ENCODE measurements around the gene UBXN7.
"Not testable (repeated sequence)": the region's sequence is repeated elsewhere in the genome, so short reads cannot be mapped to it uniquely, and the experiment has no call there.

Gene UBXN7

GRCh38 chr3:196440696-196441095, 8.5 kb upstream of the UBXN7 start:
- Histone ChIP-seq H3K27ac (ENCODE audit: insufficient read depth in 1 of 2, low read depth in 1 of 2, low read length in 2 of 2, poor library complexity in 1 of 2, severe bottlenecking in 2 of 2) (no peak overlapping the region), H3K36me3 (ENCODE audit: control insufficient read depth in 4 of 4, insufficient read depth in 4 of 4, low read length in 3 of 4) (no peaks in the 10 kb centered on the region), H3K4me3 (ENCODE audit: control insufficient read depth in 1 of 7, extremely low read depth in 1 of 7, insufficient read depth in 4 of 7, low read depth in 2 of 7, low read length in 6 of 7) (no peak overlapping the region), H3K9me3 (ENCODE audit: control extremely low read depth in 1 of 5, control insufficient read depth in 4 of 5, insufficient read depth in 2 of 5, low read depth in 1 of 5, low read length in 4 of 5) (no peaks in the 10 kb centered on the region), H3K27me3 (replicated peaks in 2 of 5; ENCODE audit: control insufficient read depth in 4 of 5, insufficient read depth in 5 of 5, low read length in 4 of 5) (no peaks in the 10 kb centered on the region), H3K4me1 (ENCODE audit: control extremely low read depth in 1 of 4, control insufficient read depth in 4 of 4, insufficient read depth in 4 of 4, low read length in 3 of 4) (peaks cover 0 to 7% (median 4%) of the 10 kb centered on the region in 4 experiments)
- WGBS (ENCODE audit: insufficient coverage) = 82% methylated on average over 3 of the region's 3 CpGs
- DNase-seq = no peak
- ChIA-PET POLR2A (no interaction called here), CTCF (no interaction called here)

GRCh38 chr3:196440041-196440537, 7.9 kb upstream of the UBXN7 start:
- Histone ChIP-seq H3K4me1 (ENCODE audit: control extremely low read depth in 1 of 4, control insufficient read depth in 4 of 4, insufficient read depth in 4 of 4, low read length in 3 of 4) (peaks cover 0 to 7% (median 4%) of the 10 kb centered on the region in 4 experiments), H3K27ac (ENCODE audit: insufficient read depth in 1 of 2, low read depth in 1 of 2, low read length in 2 of 2, poor library complexity in 1 of 2, severe bottlenecking in 2 of 2) (no peak overlapping the region), H3K36me3 (ENCODE audit: control insufficient read depth in 4 of 4, insufficient read depth in 4 of 4, low read length in 3 of 4) (no peaks in the 10 kb centered on the region), H3K27me3 (replicated peaks in 2 of 5; ENCODE audit: control insufficient read depth in 4 of 5, insufficient read depth in 5 of 5, low read length in 4 of 5) (no peaks in the 10 kb centered on the region), H3K4me3 (ENCODE audit: control insufficient read depth in 1 of 7, extremely low read depth in 1 of 7, insufficient read depth in 4 of 7, low read depth in 2 of 7, low read length in 6 of 7) (no peak overlapping the region), H3K9me3 (ENCODE audit: control extremely low read depth in 1 of 5, control insufficient read depth in 4 of 5, insufficient read depth in 2 of 5, low read depth in 1 of 5, low read length in 4 of 5) (no peaks in the 10 kb centered on the region)
- ChIA-PET CTCF (no interaction called here), POLR2A (no interaction called here)
- 97% methylated on average over 6 of the region's 6 CpGs for WGBS (ENCODE audit: insufficient coverage)
- no peak for DNase-seq

GRCh38 chr3:196431181-196432136, 768 bp downstream of the UBXN7 start:
- ChIA-PET CTCF (interaction anchor here (1.0 to 1.5 kb wide), 3 partner anchors 8 to 44 kb away, joined by 3 read pairs; no protein-coding TSS in a partner anchor), POLR2A (interaction anchor here (0.6 to 0.7 kb wide), 2 partner anchors 14 to 211 kb away, joined by 3 read pairs; no protein-coding TSS in a partner anchor)
- DNase-seq = peak in 2 of 3 donors; percentile 64 to 72
- H3K9me3 ChIP-seq (ENCODE audit: control extremely low read depth in 1 of 5, control insufficient read depth in 4 of 5, insufficient read depth in 2 of 5, low read depth in 1 of 5, low read length in 4 of 5) = no peaks in the 10 kb centered on the region
- peaks cover 2 to 15% (median 6%) of the 10 kb centered on the region in 4 experiments for H3K36me3 ChIP-seq (ENCODE audit: control insufficient read depth in 4 of 4, insufficient read depth in 4 of 4, low read length in 3 of 4)
- H3K27me3 ChIP-seq (replicated peaks in 2 of 5; ENCODE audit: control insufficient read depth in 4 of 5, insufficient read depth in 5 of 5, low read length in 4 of 5) = no peaks in the 10 kb centered on the region
- H3K4me1 ChIP-seq (ENCODE audit: control extremely low read depth in 1 of 4, control insufficient read depth in 4 of 4, insufficient read depth in 4 of 4, low read length in 3 of 4) = peaks cover 4 to 20% (median 11%) of the 10 kb centered on the region in 4 experiments
- peak overlapping the region; percentile 83 to 98 (median 94) for H3K4me3 ChIP-seq (ENCODE audit: control insufficient read depth in 1 of 7, extremely low read depth in 1 of 7, insufficient read depth in 4 of 7, low read depth in 2 of 7, low read length in 6 of 7)
- peak overlapping the region; percentile 88 to 95 for H3K27ac ChIP-seq (ENCODE audit: insufficient read depth in 1 of 2, low read depth in 1 of 2, low read length in 2 of 2, poor library complexity in 1 of 2, severe bottlenecking in 2 of 2)
- under 1% methylated on average over 32 of the region's 50 CpGs for WGBS (ENCODE audit: insufficient coverage)

- Histone ChIP-seq H3K27me3 (replicated peaks in 2 of 5; ENCODE audit: control insufficient read depth in 4 of 5, insufficient read depth in 5 of 5, low read length in 4 of 5) (no peaks in the 10 kb centered on the region), H3K27ac (ENCODE audit: insufficient read depth in 1 of 2, low read depth in 1 of 2, low read length in 2 of 2, poor library complexity in 1 of 2, severe bottlenecking in 2 of 2) (no peak overlapping the region), H3K36me3 (ENCODE audit: control insufficient read depth in 4 of 4, insufficient read depth in 4 of 4, low read length in 3 of 4) (peaks cover 2 to 15% (median 10%) of the 10 kb centered on the region in 4 experiments), H3K4me1 (ENCODE audit: control extremely low read depth in 1 of 4, control insufficient read depth in 4 of 4, insufficient read depth in 4 of 4, low read length in 3 of 4) (peaks cover 7 to 21% (median 11%) of the 10 kb centered on the region in 4 experiments), H3K4me3 (ENCODE audit: control insufficient read depth in 1 of 7, extremely low read depth in 1 of 7, insufficient read depth in 4 of 7, low read depth in 2 of 7, low read length in 6 of 7) (no peak overlapping the region), H3K9me3 (ENCODE audit: control extremely low read depth in 1 of 5, control insufficient read depth in 4 of 5, insufficient read depth in 2 of 5, low read depth in 1 of 5, low read length in 4 of 5) (no peaks in the 10 kb centered on the region)
- ChIA-PET CTCF (no interaction called here), POLR2A (no interaction called here)
- DNase-seq = no peak
- no CpG with 5 or more reads among the region's 6 CpGs for WGBS (ENCODE audit: insufficient coverage)
Measured at GRCh38 chr3:196428041-196428440, 4.2 kb downstream of the UBXN7 start.

GRCh38 chr3:196424421-196424820, 7.8 kb downstream of the UBXN7 start:
- peaks cover 7 to 15% (median 10%) of the 10 kb centered on the region in 4 experiments for H3K36me3 ChIP-seq (ENCODE audit: control insufficient read depth in 4 of 4, insufficient read depth in 4 of 4, low read length in 3 of 4)
- H3K4me3 ChIP-seq (ENCODE audit: control insufficient read depth in 1 of 7, extremely low read depth in 1 of 7, insufficient read depth in 4 of 7, low read depth in 2 of 7, low read length in 6 of 7); POLR2A ChIA-PET; H3K9me3 ChIP-seq (ENCODE audit: control extremely low read depth in 1 of 5, control insufficient read depth in 4 of 5, insufficient read depth in 2 of 5, low read depth in 1 of 5, low read length in 4 of 5); H3K4me1 ChIP-seq (ENCODE audit: control extremely low read depth in 1 of 4, control insufficient read depth in 4 of 4, insufficient read depth in 4 of 4, low read length in 3 of 4); H3K27ac ChIP-seq (ENCODE audit: insufficient read depth in 1 of 2, low read depth in 1 of 2, low read length in 2 of 2, poor library complexity in 1 of 2, severe bottlenecking in 2 of 2); CTCF ChIA-PET; H3K27me3 ChIP-seq (replicated peaks in 2 of 5; ENCODE audit: control insufficient read depth in 4 of 5, insufficient read depth in 5 of 5, low read length in 4 of 5); DNase-seq: not testable (repeated sequence)
- WGBS (ENCODE audit: insufficient coverage) = 100% methylated on average over 1 of the region's 6 CpGs

DNA sequence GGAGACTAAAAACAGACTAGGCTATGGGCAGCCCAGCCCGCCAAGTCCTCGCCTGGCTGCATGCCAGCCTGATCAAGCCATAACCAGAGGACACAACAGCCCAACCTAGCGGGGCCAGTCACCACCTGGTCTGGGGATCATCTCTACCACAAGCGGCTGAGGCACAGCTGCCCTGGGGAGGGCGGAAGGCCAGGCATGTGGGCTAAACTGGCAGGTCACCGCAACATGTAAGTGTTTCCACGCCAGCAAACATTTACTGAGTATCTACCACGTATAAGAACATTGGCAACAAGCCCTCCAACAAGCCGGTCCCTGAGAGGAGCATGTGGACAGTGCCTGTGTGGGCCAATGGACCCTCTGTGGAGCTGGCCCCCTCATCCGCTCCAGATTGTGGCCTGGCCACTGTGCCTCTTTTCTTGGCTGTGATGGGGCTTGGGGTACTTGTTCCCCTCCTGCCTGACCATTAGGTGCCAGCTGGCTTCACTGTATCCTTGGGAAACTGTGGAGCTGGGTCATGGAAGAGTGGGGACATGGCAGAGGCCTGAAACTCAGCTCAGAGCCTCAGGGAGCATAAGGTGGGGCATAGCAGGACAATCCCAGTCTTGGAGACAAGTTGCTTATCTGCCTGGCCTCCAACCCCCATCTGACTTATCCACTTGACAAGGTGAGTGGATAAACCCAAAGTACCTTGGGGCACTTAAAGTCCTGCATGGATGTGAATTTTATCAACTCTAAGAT, 9.0 kb downstream of the UBXN7 start:
- Histone ChIP-seq H3K9me3 (ENCODE audit: control extremely low read depth in 1 of 5, control insufficient read depth in 4 of 5, insufficient read depth in 2 of 5, low read depth in 1 of 5, low read length in 4 of 5) (no peaks in the 10 kb centered on the region), H3K4me1 (ENCODE audit: control extremely low read depth in 1 of 4, control insufficient read depth in 4 of 4, insufficient read depth in 4 of 4, low read length in 3 of 4) (peaks cover 0 to 6% (median 3%) of the 10 kb centered on the region in 4 experiments), H3K4me3 (ENCODE audit: control insufficient read depth in 1 of 7, extremely low read depth in 1 of 7, insufficient read depth in 4 of 7, low read depth in 2 of 7, low read length in 6 of 7) (no peak overlapping the region), H3K36me3 (ENCODE audit: control insufficient read depth in 4 of 4, insufficient read depth in 4 of 4, low read length in 3 of 4) (peaks cover 8 to 14% (median 10%) of the 10 kb centered on the region in 4 experiments), H3K27ac (ENCODE audit: insufficient read depth in 1 of 2, low read depth in 1 of 2, low read length in 2 of 2, poor library complexity in 1 of 2, severe bottlenecking in 2 of 2) (no peak overlapping the region), H3K27me3 (replicated peaks in 2 of 5; ENCODE audit: control insufficient read depth in 4 of 5, insufficient read depth in 5 of 5, low read length in 4 of 5) (no peaks in the 10 kb centered on the region)
- CTCF ChIA-PET = interaction anchor here (1.2 kb wide), 2 partner anchors 9 to 47 kb away, joined by 3 to 4 read pairs; partner anchors contain the start of gene UBXN7
- DNase-seq = peak in 2 of 3 donors; percentile 63 to 68
- 92% methylated on average over 9 of the region's 10 CpGs for WGBS (ENCODE audit: insufficient coverage)
- POLR2A ChIA-PET = interaction anchor here (0.9 kb wide), 1 partner anchor 12 kb away, joined by 5 read pairs; no protein-coding TSS in a partner anchor
